ENCODE data around the gene ALDH18A1.

DNA sequence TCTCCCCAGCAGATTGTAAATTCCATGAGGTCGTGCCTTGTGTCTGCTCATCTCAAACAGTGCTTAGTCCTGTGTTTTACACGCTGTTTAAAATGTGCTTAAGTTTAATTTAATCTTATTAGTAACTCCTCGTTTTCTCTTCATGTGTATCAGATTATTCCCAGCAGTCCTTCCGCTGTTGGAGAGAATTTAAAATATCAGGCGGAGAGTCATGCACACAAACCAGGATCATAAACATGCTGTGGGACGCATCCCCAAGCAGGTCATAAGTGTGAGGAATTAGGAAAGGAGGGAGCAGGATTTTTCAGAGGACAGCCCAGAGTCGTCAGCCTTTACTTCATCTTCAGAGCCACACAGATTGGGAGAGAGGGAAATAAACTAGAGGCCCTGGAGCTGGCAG, 91.2 kb downstream of the ALDH18A1 start:
- TF ChIP-seq POLR2AphosphoS5 (IDR thresholded peaks at IDR 0.05; ENCODE audit: borderline replicate concordance, low read depth, low read length), result no peak
- TF ChIP-seq EZH2 (IDR thresholded peaks at IDR 0.05), result no peak

All from SK-N-MC (cell line).